Liver (tissue), 3 donors: ENCODE data around the gene ZNF503.

ENCODE experiments used
- EGR1 ChIP-seq, 2 donors: IDR thresholded peaks; 2 replicates each; pipeline ENCODE4 v1.6.1; 2016 to 2018; ENCODE audit warnings: antibody characterized with exemption in 2 of 2, low read depth in 2 of 2
- GABPA ChIP-seq, 2 donors: IDR thresholded peaks in 1 of 2; conservative IDR thresholded peaks in 1 of 2; 2 replicates each; pipeline ENCODE4 v1.6.1; 2016; ENCODE audit warnings: antibody characterized with exemption in 2 of 2, mild to moderate bottlenecking in 1 of 2, moderate library complexity in 1 of 2
- HNF4A ChIP-seq, 2 donors: conservative IDR thresholded peaks; 2 replicates each; pipeline ENCODE4 v1.6.1; 2016; ENCODE audit warnings: antibody characterized with exemption in 2 of 2, mild to moderate bottlenecking in 2 of 2
- JUND ChIP-seq, 2 donors: IDR thresholded peaks; 2 replicates each; pipeline ENCODE4 v1.6.1; 2016; ENCODE audit warnings: antibody characterized with exemption in 2 of 2
- RAD21 ChIP-seq, 2 donors: IDR thresholded peaks; 2 replicates each; pipeline ENCODE4 v1.6.1; 2016; ENCODE audit warnings: antibody characterized with exemption in 2 of 2, mild to moderate bottlenecking in 2 of 2
- SP1 ChIP-seq: IDR thresholded peaks from 2 replicates; pipeline ENCODE4 v1.6.1; 2018; ENCODE audit warnings: antibody characterized with exemption, mild to moderate bottlenecking
- TAF1 ChIP-seq: conservative IDR thresholded peaks from 2 replicates; pipeline ENCODE4 v1.6.1; 2016; ENCODE audit warnings: antibody characterized with exemption, mild to moderate bottlenecking
- YY1 ChIP-seq: IDR thresholded peaks from 2 replicates; pipeline ENCODE4 v1.6.1; 2016; ENCODE audit warnings: antibody characterized with exemption, mild to moderate bottlenecking
- TF ChIP-seq, protein P1 (sequence below): IDR thresholded peaks from 2 replicates; pipeline ENCODE4 v1.6.1; 2016; ENCODE audit warnings: antibody characterized with exemption, mild to moderate bottlenecking
- TF ChIP-seq, protein P2 (sequence below): fragments of 150-350 bp; IDR thresholded peaks from 2 replicates; pipeline ENCODE4 v1.5.1; 2017; ENCODE audit warnings: improper control_type of control experiment, low read depth, low read length; ENCODE audit not compliant: missing input control
- TF ChIP-seq, protein P3 (sequence below): IDR thresholded peaks from 2 replicates; pipeline ENCODE4 v1.6.1; 2016; ENCODE audit warnings: antibody characterized with exemption
- TF ChIP-seq, protein P4 (sequence below): IDR thresholded peaks from 2 replicates; pipeline ENCODE4 v1.6.1; 2016; ENCODE audit warnings: antibody characterized with exemption
- TF ChIP-seq, protein P5 (sequence below): IDR thresholded peaks from 2 replicates; pipeline ENCODE4 v1.6.1; 2016; ENCODE audit warnings: antibody characterized with exemption
- donor health status: healthy.
- donor health status: healthy.

DNA sequence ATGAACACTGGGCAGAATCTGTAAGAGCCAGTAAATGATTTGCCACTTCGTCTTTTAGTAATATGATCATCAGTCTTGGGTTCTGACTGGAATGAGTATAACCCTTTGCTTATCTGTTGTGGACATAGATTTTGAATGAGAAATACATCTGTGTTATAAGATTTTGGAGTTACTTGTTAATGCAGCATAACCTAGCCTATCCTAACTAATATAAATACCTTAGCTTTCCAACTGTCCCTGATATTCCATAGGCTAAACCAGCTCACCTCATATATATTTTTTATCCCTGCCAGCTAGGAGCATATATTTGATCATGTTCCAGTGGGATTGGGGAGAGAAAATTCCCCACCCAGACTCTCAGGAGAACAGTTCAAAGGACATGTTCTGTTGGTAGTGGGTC is 44.9 kb upstream of the ZNF503 start:
- TF ChIP-seq, protein P1, sequence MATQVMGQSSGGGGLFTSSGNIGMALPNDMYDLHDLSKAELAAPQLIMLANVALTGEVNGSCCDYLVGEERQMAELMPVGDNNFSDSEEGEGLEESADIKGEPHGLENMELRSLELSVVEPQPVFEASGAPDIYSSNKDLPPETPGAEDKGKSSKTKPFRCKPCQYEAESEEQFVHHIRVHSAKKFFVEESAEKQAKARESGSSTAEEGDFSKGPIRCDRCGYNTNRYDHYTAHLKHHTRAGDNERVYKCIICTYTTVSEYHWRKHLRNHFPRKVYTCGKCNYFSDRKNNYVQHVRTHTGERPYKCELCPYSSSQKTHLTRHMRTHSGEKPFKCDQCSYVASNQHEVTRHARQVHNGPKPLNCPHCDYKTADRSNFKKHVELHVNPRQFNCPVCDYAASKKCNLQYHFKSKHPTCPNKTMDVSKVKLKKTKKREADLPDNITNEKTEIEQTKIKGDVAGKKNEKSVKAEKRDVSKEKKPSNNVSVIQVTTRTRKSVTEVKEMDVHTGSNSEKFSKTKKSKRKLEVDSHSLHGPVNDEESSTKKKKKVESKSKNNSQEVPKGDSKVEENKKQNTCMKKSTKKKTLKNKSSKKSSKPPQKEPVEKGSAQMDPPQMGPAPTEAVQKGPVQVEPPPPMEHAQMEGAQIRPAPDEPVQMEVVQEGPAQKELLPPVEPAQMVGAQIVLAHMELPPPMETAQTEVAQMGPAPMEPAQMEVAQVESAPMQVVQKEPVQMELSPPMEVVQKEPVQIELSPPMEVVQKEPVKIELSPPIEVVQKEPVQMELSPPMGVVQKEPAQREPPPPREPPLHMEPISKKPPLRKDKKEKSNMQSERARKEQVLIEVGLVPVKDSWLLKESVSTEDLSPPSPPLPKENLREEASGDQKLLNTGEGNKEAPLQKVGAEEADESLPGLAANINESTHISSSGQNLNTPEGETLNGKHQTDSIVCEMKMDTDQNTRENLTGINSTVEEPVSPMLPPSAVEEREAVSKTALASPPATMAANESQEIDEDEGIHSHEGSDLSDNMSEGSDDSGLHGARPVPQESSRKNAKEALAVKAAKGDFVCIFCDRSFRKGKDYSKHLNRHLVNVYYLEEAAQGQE: no peak
- TF ChIP-seq, protein P2, sequence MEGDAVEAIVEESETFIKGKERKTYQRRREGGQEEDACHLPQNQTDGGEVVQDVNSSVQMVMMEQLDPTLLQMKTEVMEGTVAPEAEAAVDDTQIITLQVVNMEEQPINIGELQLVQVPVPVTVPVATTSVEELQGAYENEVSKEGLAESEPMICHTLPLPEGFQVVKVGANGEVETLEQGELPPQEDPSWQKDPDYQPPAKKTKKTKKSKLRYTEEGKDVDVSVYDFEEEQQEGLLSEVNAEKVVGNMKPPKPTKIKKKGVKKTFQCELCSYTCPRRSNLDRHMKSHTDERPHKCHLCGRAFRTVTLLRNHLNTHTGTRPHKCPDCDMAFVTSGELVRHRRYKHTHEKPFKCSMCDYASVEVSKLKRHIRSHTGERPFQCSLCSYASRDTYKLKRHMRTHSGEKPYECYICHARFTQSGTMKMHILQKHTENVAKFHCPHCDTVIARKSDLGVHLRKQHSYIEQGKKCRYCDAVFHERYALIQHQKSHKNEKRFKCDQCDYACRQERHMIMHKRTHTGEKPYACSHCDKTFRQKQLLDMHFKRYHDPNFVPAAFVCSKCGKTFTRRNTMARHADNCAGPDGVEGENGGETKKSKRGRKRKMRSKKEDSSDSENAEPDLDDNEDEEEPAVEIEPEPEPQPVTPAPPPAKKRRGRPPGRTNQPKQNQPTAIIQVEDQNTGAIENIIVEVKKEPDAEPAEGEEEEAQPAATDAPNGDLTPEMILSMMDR: no peak
- TF ChIP-seq GABPA (IDR thresholded peaks at IDR 0.05 in 1 of 2, conservative IDR thresholded peaks at IDR 0.05 in 1 of 2) (no peak), RAD21 (IDR thresholded peaks at IDR 0.05) (no peak), JUND (IDR thresholded peaks at IDR 0.05) (no peak), YY1 (no peak), EGR1 (IDR thresholded peaks at IDR 0.05; ENCODE audit: low read depth in 2 of 2) (no peak), SP1 (no peak), TAF1 (no peak), HNF4A (conservative IDR thresholded peaks at IDR 0.05) (no peak)
- TF ChIP-seq, protein P3, sequence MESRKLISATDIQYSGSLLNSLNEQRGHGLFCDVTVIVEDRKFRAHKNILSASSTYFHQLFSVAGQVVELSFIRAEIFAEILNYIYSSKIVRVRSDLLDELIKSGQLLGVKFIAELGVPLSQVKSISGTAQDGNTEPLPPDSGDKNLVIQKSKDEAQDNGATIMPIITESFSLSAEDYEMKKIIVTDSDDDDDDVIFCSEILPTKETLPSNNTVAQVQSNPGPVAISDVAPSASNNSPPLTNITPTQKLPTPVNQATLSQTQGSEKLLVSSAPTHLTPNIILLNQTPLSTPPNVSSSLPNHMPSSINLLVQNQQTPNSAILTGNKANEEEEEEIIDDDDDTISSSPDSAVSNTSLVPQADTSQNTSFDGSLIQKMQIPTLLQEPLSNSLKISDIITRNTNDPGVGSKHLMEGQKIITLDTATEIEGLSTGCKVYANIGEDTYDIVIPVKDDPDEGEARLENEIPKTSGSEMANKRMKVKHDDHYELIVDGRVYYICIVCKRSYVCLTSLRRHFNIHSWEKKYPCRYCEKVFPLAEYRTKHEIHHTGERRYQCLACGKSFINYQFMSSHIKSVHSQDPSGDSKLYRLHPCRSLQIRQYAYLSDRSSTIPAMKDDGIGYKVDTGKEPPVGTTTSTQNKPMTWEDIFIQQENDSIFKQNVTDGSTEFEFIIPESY: no peak
- TF ChIP-seq, protein P4, sequence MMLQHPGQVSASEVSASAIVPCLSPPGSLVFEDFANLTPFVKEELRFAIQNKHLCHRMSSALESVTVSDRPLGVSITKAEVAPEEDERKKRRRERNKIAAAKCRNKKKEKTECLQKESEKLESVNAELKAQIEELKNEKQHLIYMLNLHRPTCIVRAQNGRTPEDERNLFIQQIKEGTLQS: no peak
- TF ChIP-seq, protein P5, sequence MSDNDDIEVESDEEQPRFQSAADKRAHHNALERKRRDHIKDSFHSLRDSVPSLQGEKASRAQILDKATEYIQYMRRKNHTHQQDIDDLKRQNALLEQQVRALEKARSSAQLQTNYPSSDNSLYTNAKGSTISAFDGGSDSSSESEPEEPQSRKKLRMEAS: no peak
